HEK293T (cell line): Measurements from ENCODE around the gene SOST.

ENCODE experiments used
- FOXK2 ChIP-seq: fragments of 450-650 bp; IDR thresholded peaks from 2 replicates; pipeline ENCODE4 v1.6.1; 2016; ENCODE audit warnings: mild to moderate bottlenecking
- FOXM1 ChIP-seq: fragments of 450-650 bp; IDR thresholded peaks from 2 replicates; pipeline ENCODE4 v1.6.1; 2017; ENCODE audit warnings: mild to moderate bottlenecking, borderline replicate concordance
- HDGF ChIP-seq: fragments of 450-650 bp; IDR thresholded peaks from 2 replicates; pipeline ENCODE4 v1.6.1; 2017; ENCODE audit warnings: antibody characterized with exemption, borderline replicate concordance
- SP1 ChIP-seq: fragments of 450-650 bp; IDR thresholded peaks from 2 replicates; pipeline ENCODE4 v1.6.1; 2017
- TARDBP ChIP-seq: fragments of 450-650 bp; IDR thresholded peaks from 2 replicates; pipeline ENCODE4 v1.6.1; 2016

- no peak for TF ChIP-seq SP1
- no peak for TF ChIP-seq FOXM1
- TF ChIP-seq FOXK2: no peak
- no peak for TF ChIP-seq HDGF
- TF ChIP-seq TARDBP: no peak
Observed at GRCh38 chr17:43736389-43736788, 22.2 kb downstream of the SOST start.
